Stimulated activated CD4-positive, alpha-beta T cell treated with anti-CD3 and anti-CD28 coated beads, TNF-alpha, amount 100 ng/mL, for 24 hours (primary cell): ENCODE measurements around the gene SPATS1.

Source experiments
- DNase-seq, 3 experiments: peaks; one replicate each; pipeline ENCODE4 v3.0.0-alpha.2; 2020; ENCODE audit warnings: low read depth in 3 of 3

SPATS1 gene

GRCh38 chr6:44342489-44342888 lies at the start of gene SPATS1:
TSS of gene SPATS1 (plus strand) at chr6:44342650. CDS start at chr6:44343096, 446 bp downstream.
- no peak for DNase-seq

- DNase-seq = no peak
Measured at GRCh38 chr6:44292661-44293365, 49.6 kb upstream of the SPATS1 start.

GRCh38 chr6:44294832-44295791 lies 47.3 kb upstream of the SPATS1 start:
- no peak for DNase-seq

- DNase-seq = peak; percentile 22 to 62 (median 38)
Measured at GRCh38 chr6:44297063-44298038, 45.1 kb upstream of the SPATS1 start.

GRCh38 chr6:44298055-44298803 lies 44.2 kb upstream of the SPATS1 start:
- DNase-seq = no peak

GRCh38 chr6:44298864-44299263 lies 43.6 kb upstream of the SPATS1 start:
- no peak for DNase-seq

GRCh38 chr6:44300292-44300823 lies 42.1 kb upstream of the SPATS1 start:
- no peak for DNase-seq

- no peak for DNase-seq
Measured at GRCh38 chr6:44301106-44301505, 41.3 kb upstream of the SPATS1 start.

GRCh38 chr6:44301782-44302564 lies 40.5 kb upstream of the SPATS1 start:
- DNase-seq = no peak

GRCh38 chr6:44302856-44303255 lies 39.6 kb upstream of the SPATS1 start:
- DNase-seq = no peak

GRCh38 chr6:44303842-44304241 lies 38.6 kb upstream of the SPATS1 start:
- DNase-seq = no peak

GRCh38 chr6:44304282-44305199 lies 37.9 kb upstream of the SPATS1 start:
- DNase-seq = peak in 1 of 3 experiments; percentile 36

GRCh38 chr6:44305200-44305725 lies 37.2 kb upstream of the SPATS1 start:
- DNase-seq = no peak

GRCh38 chr6:44306710-44307109 lies 35.7 kb upstream of the SPATS1 start:
- DNase-seq = no peak

- DNase-seq = no peak
Measured at GRCh38 chr6:44307217-44307616, 35.2 kb upstream of the SPATS1 start.

- DNase-seq = no peak
Measured at GRCh38 chr6:44309092-44309491, 33.4 kb upstream of the SPATS1 start.

GRCh38 chr6:44309631-44310030 lies 32.8 kb upstream of the SPATS1 start:
- DNase-seq = no peak

GRCh38 chr6:44310241-44310640 lies 32.2 kb upstream of the SPATS1 start:
- no peak for DNase-seq
